Measurements from ENCODE around the gene URB2.
"Not testable (repeated sequence)": the region's sequence is repeated elsewhere in the genome, so short reads cannot be mapped to it uniquely, and the experiment has no call there.

Gene URB2

GRCh38 chr1:229614701-229615100 lies 11.3 kb upstream of the URB2 start:
- DNase-seq, result no peak

GRCh38 chr1:229617351-229618100 lies 8.5 kb upstream of the URB2 start:
- no peak for DNase-seq

- no peak for DNase-seq
These were observed 7.0 kb upstream of the URB2 start for GRCh38 chr1:229619002-229619401.

GRCh38 chr1:229619614-229620013 lies 6.4 kb upstream of the URB2 start:
- no peak for DNase-seq

DNA sequence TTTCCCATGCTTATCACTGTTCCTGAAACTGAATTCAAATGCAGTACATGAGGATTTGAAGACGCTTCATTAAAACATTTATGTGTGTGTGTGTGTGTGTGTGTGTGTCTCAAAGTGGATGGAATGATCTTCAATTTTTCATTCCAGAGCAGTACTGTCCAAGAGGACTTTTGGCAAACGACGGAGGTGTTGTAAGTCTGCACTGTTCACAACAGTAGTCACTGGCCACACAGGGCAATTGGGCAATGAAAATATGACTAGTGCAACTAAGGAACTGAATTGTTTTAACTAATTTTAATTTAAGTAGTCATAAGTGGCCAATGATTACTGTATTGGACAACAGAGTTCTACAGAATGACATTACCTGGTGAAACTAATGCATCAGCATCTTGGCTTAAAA lies 5.2 kb upstream of the URB2 start:
- DNase-seq, result no peak

DNA sequence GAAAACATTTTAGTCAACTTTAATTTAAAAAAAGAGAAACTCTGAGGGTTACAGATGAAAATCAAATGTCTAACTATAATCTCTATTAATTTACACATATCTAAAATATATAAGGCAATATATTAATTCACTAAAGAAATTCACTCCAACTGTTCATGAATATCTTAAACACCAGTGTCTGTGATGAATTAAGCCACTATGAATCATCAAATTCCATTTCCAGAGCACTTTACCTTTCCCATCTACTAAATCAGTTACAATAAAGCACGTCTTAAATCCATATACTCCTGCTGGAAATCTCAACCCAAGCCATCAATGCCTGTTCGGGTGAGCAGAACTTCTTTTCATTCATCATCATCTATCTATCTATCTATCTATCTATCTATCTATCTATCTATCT lies 4.4 kb upstream of the URB2 start:
- no peak for DNase-seq

GRCh38 chr1:229622641-229623120 lies 3.4 kb upstream of the URB2 start:
- not testable (repeated sequence) for DNase-seq

DNA sequence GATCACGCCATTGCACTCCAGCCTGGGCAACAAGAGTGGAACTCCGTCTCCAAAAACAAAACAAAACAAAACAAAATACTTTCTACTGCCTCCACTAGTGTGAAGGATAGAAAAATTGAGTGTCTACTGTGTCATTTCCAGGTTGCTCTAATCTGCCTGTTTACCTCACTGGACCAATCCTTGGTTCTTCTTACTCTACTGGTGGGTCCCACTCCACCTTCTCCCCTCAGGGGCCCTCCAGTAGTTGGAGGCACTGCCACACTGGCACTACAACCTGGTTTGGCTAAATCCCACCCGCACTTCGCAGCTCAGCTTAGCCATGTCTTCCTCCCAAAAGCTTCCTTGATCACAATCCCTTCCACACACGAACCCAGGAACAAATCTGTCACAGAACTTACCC lies 2.8 kb upstream of the URB2 start:
- DNase-seq, result no peak

DNA sequence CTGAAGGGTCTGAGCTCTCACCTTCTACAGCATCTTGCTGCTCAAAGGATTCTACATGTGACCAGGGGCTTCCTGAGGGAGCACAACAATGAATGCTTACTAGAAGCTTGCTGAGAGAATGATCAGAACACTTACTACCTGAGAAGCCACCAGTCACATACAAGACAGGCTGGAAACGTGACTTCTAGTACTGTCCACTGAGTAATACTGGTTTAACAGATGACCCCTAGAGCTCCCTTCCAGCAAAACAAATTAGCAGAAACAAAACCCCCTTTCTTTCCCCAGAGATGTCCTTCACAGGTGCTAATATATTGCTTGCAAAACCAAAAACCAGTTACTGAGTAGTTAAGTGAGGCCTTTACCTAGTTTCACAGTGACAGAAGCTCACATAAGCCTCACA lies 2.2 kb upstream of the URB2 start:
- no peak for DNase-seq

DNA sequence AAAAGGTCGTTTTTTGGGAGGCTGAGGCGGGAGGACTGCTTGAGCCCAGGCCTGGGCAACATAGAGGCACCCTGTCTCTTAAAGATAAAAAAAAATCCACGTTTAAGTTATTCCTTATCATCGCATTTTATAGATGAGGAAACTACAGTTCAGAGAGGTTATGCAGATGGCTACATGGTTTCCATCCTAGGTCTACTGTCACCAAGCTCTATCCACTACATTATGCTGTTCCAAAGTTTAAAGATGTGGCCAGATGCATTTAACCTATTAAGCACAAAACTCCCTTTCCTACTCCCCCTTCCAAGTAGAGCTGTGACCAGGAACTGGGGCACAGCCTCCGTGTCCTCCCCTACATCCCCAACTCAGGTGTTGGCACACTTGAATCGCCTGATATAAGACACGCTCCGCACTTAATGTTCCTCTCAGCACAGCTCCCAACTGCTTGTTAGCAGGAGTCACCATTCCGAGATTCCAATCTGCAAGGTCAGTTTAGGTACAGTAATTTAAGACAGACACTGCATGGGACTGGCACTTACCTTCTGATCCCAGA lies 1.5 kb upstream of the URB2 start:
- no peak for DNase-seq

GRCh38 chr1:229625071-229625914 lies 754 bp upstream of the URB2 start:
- no peak for DNase-seq

DNA sequence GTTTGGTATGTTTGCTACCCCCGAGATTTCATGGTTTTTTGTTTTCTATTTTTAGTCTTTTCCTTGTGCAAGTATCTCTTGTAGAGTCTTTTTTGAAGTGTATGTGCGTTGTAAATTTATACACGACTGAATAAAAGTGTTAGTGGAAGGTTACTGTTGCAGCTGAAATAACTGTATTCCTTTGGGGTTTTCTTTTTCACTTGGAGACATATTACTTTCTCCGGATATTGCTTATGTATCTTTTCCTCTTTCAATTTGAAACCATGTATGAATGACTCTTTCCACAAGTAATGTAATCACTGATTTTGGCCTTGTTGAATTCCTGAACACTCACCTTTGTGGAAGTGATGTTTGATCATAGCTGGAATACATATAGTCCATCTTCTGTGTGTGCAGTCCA lies 956 bp downstream of the URB2 start:
- DNase-seq, result no peak

- DNase-seq, result no peak
These were observed 3.2 kb downstream of the URB2 start for GRCh38 chr1:229629261-229629660.

- DNase-seq, result no peak
These were observed 5.1 kb downstream of the URB2 start for GRCh38 chr1:229631148-229631547.

- no peak for DNase-seq
These were observed 5.9 kb downstream of the URB2 start for GRCh38 chr1:229631966-229632365.

DNA sequence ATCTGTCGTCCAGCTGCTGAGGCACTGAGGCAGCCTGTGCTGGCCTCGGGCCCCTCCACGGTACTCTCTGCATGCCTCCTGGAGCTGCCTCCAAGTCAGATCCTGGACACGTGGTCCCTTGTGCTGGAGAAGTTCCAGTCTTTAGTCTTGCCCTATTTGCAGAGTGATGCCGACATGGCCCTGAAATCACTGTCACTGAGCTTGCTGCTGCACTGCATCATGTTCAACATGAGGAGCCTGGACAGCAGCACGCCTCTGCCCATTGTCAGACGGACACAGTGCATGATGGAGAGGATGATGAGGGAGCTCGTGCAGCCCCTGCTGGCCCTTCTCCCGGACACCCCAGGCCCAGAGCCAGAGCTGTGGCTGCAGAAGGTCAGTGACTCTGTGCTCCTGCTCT lies 10.0 kb downstream of the URB2 start:
- no peak for DNase-seq

GRCh38 chr1:229637746-229638145 lies 11.7 kb downstream of the URB2 start:
- DNase-seq, result no peak

DNA sequence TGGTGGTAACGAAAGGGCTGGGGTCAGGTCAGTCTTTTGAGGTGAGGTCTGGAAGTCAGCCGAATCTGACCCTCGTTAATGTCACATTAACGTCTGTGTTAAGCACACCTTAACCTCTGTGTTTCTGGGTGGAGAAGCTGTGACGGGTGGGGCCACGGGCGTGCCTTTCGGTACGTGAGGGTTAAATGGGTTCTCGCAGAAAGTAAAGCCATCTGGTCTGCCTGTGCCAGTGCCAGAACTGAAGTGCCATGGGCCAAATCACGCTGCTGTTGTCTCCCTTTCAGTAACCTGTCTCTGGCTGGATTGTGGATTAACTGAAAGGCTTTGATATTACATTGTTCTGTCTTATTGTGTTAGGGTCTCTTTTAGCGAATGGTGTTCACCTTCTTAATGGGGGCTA lies 14.4 kb downstream of the URB2 start:
- DNase-seq, result no peak

DNA sequence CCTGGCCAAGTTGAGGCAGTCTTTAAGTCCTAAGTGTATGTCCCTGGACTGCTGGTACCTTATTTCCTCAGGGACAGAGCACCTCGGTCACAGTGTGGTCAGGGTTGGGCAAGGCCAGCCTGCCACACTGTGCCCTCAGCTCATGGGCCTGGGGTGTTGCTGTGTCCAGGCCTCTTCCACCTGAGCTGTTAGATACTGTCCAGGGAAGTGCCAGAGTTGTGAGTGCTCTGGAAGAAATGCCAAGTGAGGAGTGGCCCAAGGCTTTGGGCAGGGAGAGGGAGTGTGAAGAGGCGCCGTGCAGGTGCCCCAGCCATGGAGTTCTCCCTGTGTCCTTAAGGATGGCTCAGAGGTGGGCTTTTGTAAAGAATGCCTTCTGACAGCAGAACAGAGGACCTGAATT lies 15.3 kb downstream of the URB2 start:
- no peak for DNase-seq

GRCh38 chr1:229642376-229642775 lies 16.3 kb downstream of the URB2 start:
- DNase-seq, result no peak

DNA sequence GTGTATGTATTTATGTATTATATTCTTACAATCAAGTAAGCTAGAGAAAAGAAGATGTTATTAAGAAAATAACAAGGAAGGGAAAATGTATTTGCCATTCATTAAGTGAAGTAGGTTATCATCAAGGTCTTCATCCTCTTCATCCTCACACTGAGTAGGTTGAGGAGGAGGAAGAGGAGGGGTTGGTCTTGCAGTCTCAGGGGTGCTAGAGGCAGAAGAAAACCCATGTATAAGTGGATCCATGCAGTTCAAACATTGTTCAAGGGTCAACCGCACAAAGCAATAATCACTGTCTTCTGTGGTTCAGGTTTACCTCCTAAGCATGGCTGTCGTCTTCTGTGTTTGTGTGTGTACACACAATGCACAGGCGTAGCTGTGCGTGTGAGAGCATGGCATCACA lies 16.9 kb downstream of the URB2 start:
- DNase-seq, result no peak

DNA sequence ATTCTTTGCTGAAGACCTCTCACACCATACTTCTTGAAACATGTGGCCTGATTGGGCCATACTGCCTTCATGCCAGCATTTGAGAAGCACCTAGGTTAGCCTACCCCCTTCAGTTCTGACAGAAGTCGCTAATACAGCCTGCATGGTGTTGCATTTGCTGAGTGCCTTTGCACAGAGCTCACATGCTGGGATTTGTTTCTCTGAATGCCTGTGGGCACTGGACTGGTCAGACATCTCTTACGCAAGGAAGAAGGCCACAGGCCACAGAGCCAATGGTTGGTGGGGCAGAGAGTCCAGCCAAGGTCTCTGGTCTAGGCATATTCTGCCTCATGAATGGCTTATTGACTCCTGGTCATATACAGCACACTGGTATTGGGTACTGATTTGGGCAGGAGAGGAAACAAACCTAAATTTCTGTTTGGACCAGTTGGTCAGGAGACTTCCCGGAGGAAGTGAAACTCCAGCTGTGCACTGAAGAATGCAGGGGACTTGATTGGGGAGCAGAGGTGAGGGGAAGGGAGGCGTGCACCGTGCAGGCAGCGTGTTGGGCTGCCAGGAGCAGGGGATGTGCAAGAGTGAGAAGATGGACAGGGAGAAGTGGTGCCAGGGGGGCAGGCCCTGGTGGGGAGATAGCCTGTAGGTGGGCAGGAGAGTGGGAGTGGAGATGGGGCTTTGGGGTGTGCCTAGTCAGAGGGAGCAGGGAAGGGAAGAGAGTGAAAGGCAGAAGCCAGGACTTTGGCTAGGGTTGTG lies 18.1 kb downstream of the URB2 start:
- DNase-seq, result no peak

DNA sequence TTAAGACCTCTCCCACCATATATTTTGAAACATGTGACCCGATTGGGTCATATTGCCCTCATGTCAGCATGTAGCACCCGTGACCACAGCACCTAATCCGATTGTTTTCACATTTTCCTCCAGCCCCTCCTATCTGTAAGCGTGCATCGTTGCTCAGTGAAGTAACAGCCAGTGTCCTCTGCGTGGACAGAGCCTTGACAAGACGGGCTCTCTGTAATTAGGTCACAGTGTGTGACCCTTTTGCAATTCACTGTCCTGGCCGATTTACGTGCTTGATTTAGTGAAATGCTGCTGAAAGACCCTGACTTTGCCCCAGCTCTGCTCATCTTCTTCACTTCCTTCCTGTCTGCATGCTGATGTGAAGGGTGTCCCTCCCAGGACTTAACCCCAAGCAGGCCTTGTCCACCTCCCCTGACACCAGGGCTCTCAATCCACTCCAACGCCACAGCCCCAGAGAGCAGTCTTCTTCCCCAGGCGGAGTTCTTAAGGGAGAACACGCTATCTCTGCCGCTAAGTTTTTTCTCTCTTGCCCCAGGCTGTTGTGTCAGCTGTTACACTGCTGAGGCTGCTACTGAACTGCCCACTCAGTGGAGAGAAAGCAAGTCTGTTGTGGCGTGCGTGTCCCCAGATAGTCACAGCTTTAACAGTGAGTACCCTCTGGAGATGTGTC lies 19.4 kb downstream of the URB2 start:
- no peak for DNase-seq
